GM18507 (cell line): ENCODE results near the gene CRYGC.
"Not testable (repeated sequence)": the region's sequence is repeated elsewhere in the genome, so short reads cannot be mapped to it uniquely, and the experiment has no call there.

ENCODE experiments used
- DNase-seq: peaks from one replicate; pipeline ENCODE4 v3.0.0; 2011; ENCODE audit warnings: low read depth; ENCODE audit not compliant: insufficient read length; ENCODE audit errors: extremely low spot score
- FAIRE-seq: peaks from 2 replicates; lab custom pipeline; 2011; peaks lifted over from hg19 to GRCh38; lab: Jason Lieb, UNC

Gene CRYGC

DNA sequence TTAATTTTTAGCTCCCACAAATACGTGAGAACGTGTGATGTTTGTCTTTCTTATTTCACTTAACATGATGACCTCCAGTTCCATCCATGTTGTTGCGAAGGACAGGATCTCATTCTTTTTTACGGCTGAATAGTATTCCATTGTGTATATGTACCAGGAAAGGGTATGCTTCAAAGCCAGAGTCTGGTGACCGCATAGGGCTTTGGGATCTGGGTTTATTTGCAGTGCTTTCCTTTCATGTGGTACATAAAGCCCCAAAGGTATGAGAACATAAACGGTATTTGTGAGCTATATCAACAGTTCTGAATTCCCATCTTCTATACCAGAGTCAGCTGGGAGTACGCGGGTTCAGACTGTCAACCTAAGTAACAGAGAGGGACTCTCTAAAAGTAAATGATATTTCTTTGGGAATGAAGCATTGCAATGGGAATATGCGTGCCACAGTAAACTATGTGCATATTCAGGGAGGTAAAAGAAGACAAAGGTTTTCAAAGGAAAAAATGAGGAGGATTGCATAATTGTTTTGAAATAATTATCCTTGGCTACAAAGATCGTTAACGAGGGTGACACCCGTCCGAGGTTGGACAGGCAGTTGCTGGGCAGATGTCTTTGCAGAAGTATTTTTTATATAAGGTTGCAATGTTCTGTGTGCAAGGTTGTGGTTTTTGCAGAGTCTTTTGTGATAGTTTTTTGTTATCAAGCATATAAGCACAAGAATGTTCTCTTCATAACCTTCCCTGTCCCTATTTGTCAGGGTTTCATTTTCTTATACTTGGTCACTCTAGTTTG is 29.8 kb downstream of the CRYGC start:
- DNase-seq (no peak), FAIRE-seq (no peak)

DNA sequence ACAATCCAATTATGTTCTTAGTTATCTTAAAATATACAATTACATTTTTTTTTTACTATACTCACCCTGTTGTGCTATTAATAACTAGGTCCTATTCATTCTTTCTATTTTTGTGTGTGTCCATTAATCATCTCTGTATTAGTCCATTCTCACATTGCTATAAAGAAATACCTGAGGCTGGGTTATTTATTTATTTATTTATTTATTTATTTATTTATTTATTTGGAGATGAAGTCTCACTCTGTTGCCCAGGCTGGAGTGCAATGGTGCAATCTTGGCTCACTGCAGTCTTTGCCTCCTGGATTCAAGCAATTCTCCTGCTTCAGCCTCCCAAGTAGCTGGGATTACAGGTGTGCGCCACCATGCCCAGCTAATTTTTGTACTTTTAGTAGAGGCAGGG is 30.9 kb downstream of the CRYGC start:
- DNase-seq, FAIRE-seq: not testable (repeated sequence)

DNA sequence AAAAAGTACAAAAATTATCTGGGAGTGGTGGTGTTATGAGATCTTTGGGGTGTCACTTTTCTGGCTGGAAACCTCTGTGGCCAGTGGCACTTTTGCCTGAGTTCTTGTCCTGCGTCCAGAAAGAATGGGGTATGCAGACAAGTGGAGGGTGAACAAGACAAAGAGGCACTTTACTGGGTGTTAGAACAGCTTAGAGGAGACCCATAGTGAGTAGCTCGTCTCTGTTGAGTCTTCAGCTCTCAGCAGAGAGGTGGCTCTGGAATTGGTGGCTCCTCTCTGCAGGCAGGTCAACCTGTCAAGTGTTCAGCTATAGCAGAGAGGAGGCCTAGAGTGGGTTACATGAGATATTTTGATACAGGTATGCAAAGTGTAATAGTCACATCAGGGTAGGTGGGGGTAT is 31.4 kb downstream of the CRYGC start:
- FAIRE-seq (no peak), DNase-seq (no peak)

- DNase-seq (no peak), FAIRE-seq (no peak)
Measured at GRCh38 chr2:208097801-208098200, 31.8 kb downstream of the CRYGC start.

DNA sequence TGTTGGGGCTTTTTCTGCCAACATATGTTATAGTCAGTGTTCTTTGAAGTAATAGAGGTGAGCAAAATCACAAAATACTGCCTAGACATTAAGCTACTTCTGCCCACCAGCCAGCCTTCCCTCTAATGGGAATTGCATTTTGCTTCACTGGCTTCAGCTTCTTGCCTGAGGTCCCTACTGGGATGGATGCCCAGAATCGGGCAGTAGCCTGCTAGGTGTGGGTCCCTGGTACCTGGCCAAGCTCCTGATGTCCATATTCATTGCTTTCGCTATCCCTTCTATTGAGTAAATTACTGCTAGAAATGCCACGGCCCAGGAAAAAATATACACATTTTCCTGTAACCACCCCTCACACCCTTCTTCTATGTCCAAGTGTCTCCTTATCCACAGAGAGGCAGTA is 32.3 kb downstream of the CRYGC start:
- FAIRE-seq (no peak), DNase-seq (no peak)

DNA sequence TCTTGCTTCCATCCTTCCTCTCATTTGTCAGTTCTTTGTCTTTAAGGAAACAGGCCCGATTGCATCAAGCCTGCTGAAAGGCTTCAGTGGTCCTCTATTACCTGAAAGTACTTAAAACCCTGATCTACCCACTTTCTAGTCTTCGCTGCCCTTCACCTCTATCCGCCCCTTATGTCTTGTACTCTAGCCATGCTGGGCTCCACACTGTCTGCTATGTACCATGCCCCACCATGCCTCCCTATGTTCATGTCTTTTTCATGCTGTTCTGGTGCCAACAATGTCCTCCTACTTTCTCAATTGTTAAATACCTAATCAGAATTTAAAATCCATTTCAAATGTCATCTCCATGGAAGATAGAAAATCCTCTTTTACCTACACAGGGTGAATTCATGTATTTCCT is 33.5 kb downstream of the CRYGC start:
- FAIRE-seq: no peak
- no peak for DNase-seq

DNA sequence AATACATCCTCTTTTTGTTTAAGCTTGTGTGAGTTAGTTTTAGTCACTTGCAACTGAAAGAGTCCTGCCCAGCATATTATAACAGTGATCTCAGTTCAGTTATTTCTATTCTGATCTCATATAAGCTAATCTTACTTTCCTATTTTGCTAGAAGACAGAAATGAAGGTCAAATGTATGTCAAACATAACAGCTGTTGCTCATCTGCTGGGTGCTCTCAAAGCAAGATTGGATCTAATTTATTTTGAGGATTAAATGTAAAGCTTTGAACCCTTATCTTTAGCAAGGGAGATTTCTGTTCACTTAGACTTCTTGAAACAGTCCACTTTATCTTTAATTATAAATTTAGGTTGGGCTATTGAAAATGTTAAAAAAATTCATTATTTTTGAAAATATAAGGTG is 36.5 kb downstream of the CRYGC start:
- FAIRE-seq (no peak), DNase-seq (no peak)

DNA sequence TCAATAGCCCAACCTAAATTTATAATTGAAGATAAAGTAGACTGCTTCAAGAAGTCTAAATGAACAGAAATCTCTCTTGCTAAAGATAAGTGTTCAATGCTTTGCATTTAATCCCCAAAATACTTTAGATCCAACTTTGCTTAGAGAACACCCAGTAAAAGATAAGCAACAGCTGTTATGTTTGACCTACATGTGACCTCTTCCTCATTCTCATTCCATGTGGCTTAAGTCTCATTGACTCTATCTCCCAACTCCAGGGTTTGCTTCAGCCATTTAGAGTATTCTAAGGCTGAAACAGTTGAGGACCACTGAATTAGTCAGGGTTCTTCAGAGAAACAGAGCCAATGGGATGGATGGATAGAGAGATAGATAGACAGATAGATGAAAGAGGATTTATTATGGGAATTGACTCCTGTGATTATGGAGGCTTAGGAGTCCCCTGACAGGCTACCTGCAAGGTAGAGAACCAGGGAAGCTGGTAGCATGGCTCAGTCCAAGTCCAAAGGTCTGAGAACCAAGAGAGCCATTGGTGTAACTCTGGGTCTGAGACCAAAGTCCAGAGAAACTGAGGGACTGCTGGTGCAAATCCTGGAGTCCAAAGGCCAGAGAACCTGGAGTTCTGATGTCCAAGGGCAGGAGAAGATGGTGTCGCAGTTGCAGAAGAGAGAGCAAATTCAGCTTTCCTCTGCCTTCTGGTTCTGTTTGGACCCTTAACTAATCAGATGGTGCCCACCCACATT is 37.4 kb downstream of the CRYGC start:
- no peak for FAIRE-seq
- no peak for DNase-seq

GRCh38 chr2:208090420-208090819 is 39.2 kb downstream of the CRYGC start:
- no peak for DNase-seq
- FAIRE-seq: no peak

- DNase-seq: no peak
- no peak for FAIRE-seq
Measured at GRCh38 chr2:208086029-208086428, 43.6 kb downstream of the CRYGC start.

- DNase-seq (no peak), FAIRE-seq (no peak)
Measured at GRCh38 chr2:208083807-208084206, 45.8 kb downstream of the CRYGC start.
